Measurements from ENCODE around the gene SMG6. TPM values are rescaled to one million over a fixed set of nuclear protein-coding genes. Genes with fewer than 3 reads are reported as not detected.

The SMG6 gene
- total RNA-seq, 4 donors from 2014 or later, result 17.9 to 24.0 (median 20.1) TPM

- Histone ChIP-seq H3K4me1 (peaks cover 5 to 72% (median 8%) of the 10 kb centered on the region in 3 donors), H3K9me3 (no peaks in the 10 kb centered on the region), H3K36me3 (peaks cover 0 to 11% (median 0%) of the 10 kb centered on the region in 3 donors), H3K4me3 (no peak overlapping the region), H3K27ac (peak overlapping the region in 1 of 4 donors; percentile 2), H3K27me3 (no peaks in the 10 kb centered on the region)
- intact Hi-C loops (cut with DNase I), result no loop called here
- TF ChIP-seq CTCF (IDR thresholded peaks at IDR 0.05) (no peak), POLR2A (IDR thresholded peaks at IDR 0.05) (no peak)
- 65 to 80% methylated on average over 8 of the region's 8 CpGs for WGBS, 2 donors
- no peak for DNase-seq
Observed at GRCh38 chr17:2108170-2108569, 195.4 kb downstream of the SMG6 start.

GRCh38 chr17:2107506-2107905, 196.1 kb downstream of the SMG6 start:
- Histone ChIP-seq H3K4me1 (peaks cover 5 to 77% (median 8%) of the 10 kb centered on the region in 3 donors), H3K4me3 (no peak overlapping the region), H3K9me3 (no peaks in the 10 kb centered on the region), H3K27me3 (no peaks in the 10 kb centered on the region), H3K27ac (peak overlapping the region in 2 of 4 donors; percentile 2 to 19), H3K36me3 (peaks cover 0 to 11% (median 0%) of the 10 kb centered on the region in 3 donors)
- intact Hi-C loops (cut with DNase I), result no loop called here
- no peak for DNase-seq
- no peak for TF ChIP-seq POLR2A (IDR thresholded peaks at IDR 0.05)
- TF ChIP-seq CTCF (IDR thresholded peaks at IDR 0.05), result no peak
- 79 to 81% methylated on average over 3 of the region's 3 CpGs for WGBS, 2 donors

- Histone ChIP-seq H3K4me3 (no peak overlapping the region), H3K9me3 (no peaks in the 10 kb centered on the region), H3K36me3 (peaks cover 0 to 11% (median 0%) of the 10 kb centered on the region in 3 donors), H3K27me3 (no peaks in the 10 kb centered on the region), H3K4me1 (peaks cover 5 to 73% (median 8%) of the 10 kb centered on the region in 3 donors), H3K27ac (peak overlapping the region in 2 of 4 donors; percentile 2 to 19)
- intact Hi-C loops (cut with DNase I), result no loop called here
- TF ChIP-seq POLR2A (IDR thresholded peaks at IDR 0.05) (no peak), CTCF (IDR thresholded peaks at IDR 0.05) (no peak)
- WGBS, 2 donors, result 92% methylated on average over 1 of the region's 2 CpGs; no CpG with 5 or more reads in 1 of the 2 donors
- no peak for DNase-seq
Observed at GRCh38 chr17:2107050-2107449, 196.5 kb downstream of the SMG6 start.

- Histone ChIP-seq H3K9me3 (no peaks in the 10 kb centered on the region), H3K36me3 (peaks cover 0 to 11% (median 0%) of the 10 kb centered on the region in 3 donors), H3K27me3 (no peaks in the 10 kb centered on the region), H3K27ac (peak overlapping the region in 1 of 4 donors; percentile 59), H3K4me1 (peaks cover 5 to 71% (median 8%) of the 10 kb centered on the region in 3 donors), H3K4me3 (no peak overlapping the region)
- WGBS, 2 donors, result 82 to 83% methylated on average over 10 of the region's 11 CpGs
- intact Hi-C loops (cut with DNase I), result no loop called here
- no peak for DNase-seq
- TF ChIP-seq POLR2A (IDR thresholded peaks at IDR 0.05) (no peak), CTCF (IDR thresholded peaks at IDR 0.05) (no peak)
Observed at GRCh38 chr17:2106308-2106955, 197.2 kb downstream of the SMG6 start.

DNA sequence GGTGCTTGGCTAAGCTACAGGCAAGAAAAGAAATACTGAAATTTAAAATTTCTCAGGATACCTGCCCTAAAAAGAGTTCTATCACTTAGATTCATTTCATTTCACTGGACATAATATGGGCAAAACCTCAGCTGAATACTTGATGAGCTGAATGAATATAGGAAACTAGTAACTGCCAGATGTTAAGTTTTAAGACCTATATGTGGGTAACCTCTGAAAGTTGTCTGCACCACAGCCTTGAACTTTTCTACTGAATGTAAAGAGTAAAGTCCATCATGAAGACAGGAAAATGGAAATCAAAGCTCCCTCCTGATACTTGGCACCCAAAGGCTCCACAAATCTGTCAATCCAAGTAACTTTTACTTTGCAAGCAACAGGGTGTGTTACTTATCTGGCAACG, 197.9 kb downstream of the SMG6 start:
- TF ChIP-seq CTCF (IDR thresholded peaks at IDR 0.05) (no peak), POLR2A (IDR thresholded peaks at IDR 0.05) (no peak)
- Histone ChIP-seq H3K27ac (peak overlapping the region in 1 of 4 donors; percentile 59), H3K9me3 (no peaks in the 10 kb centered on the region), H3K27me3 (no peaks in the 10 kb centered on the region), H3K4me1 (peaks cover 5 to 72% (median 8%) of the 10 kb centered on the region in 3 donors), H3K4me3 (no peak overlapping the region), H3K36me3 (peaks cover 0 to 5% (median 0%) of the 10 kb centered on the region in 3 donors)
- DNase-seq, result no peak
- intact Hi-C loops (cut with DNase I), result no loop called here
- WGBS, 2 donors, result 81 to 86% methylated on average over 1 of the region's 1 CpG

All from esophagus squamous epithelium (tissue), 5 donors.